CD4-positive, alpha-beta memory T cell (primary cell): ENCODE results near the gene ETV4. TPM values are rescaled to one million over a fixed set of nuclear protein-coding genes. Genes with fewer than 3 reads are reported as not detected.

ENCODE experiments used
- CTCF ChIA-PET: fragments of 350-600 bp; sonication (Branson Sonifier 250); formaldehyde crosslinking; loops from one replicate; lab custom pipeline; 2021; ENCODE audit warnings: inconsistent platforms; ENCODE audit not compliant: partially characterized antibody; lab: Charles Lee
- POLR2A ChIA-PET: fragments of 350-600 bp; sonication (Branson Sonifier 250); formaldehyde crosslinking; loops from one replicate; lab custom pipeline; 2021; ENCODE audit not compliant: partially characterized antibody; lab: Charles Lee
- DNase-seq, 5 donors: peaks; one replicate each; pipeline versions ENCODE4 v3.0.0 to v3.0.0-alpha.2; 2020 to 2022; ENCODE audit warnings: mixed read lengths in 1 of 5
- H3K27ac ChIP-seq: one replicate; pipeline ENCODE4 v1.7.0; 2013; ENCODE audit warnings: low read depth, low read length
- H3K27me3 ChIP-seq: 2 replicates; pipeline ENCODE4 v1.7.0; 2013; ENCODE audit warnings: mild to moderate bottlenecking, low read length, moderate library complexity; ENCODE audit not compliant: insufficient read depth
- H3K36me3 ChIP-seq: 2 replicates; pipeline ENCODE4 v1.7.0; 2013; ENCODE audit warnings: mild to moderate bottlenecking, low read length, moderate library complexity; ENCODE audit not compliant: insufficient read depth
- H3K4me1 ChIP-seq: 2 replicates; pipeline ENCODE4 v1.7.0; 2013; ENCODE audit warnings: mild to moderate bottlenecking, low read length, moderate library complexity; ENCODE audit not compliant: insufficient read depth
- H3K4me3 ChIP-seq, 2 donors: one replicate each; pipeline ENCODE4 v1.7.0; 2013; ENCODE audit warnings: low read length in 2 of 2, mild to moderate bottlenecking in 1 of 2
- H3K9me3 ChIP-seq, 2 donors: one replicate each; pipeline ENCODE4 v1.7.0; 2013; ENCODE audit warnings: low read length in 2 of 2, control low read depth in 1 of 2; ENCODE audit not compliant: control insufficient read depth in 1 of 2
- H3K27ac Mint-ChIP-seq, 7 donors: one replicate each; pipeline ENCODE4 v1.8.0; 2020 to 2021; ENCODE audit warnings: mixed read lengths in 7 of 7, mild to moderate bottlenecking in 6 of 7, inconsistent platforms in 3 of 7, moderate library complexity in 3 of 7
- H3K27me3 Mint-ChIP-seq, 2 donors: one replicate each; pipeline ENCODE4 v1.8.0; 2020 to 2021; ENCODE audit warnings: mixed read lengths in 2 of 2
- H3K36me3 Mint-ChIP-seq, 2 donors: one replicate each; pipeline ENCODE4 v1.8.0; 2020 to 2021; ENCODE audit warnings: mixed read lengths in 2 of 2, inconsistent platforms in 1 of 2, mild to moderate bottlenecking in 1 of 2
- H3K4me1 Mint-ChIP-seq, 4 donors: one replicate each; pipeline ENCODE4 v1.8.0; 2020 to 2021; ENCODE audit warnings: mixed read lengths in 4 of 4, mild to moderate bottlenecking in 1 of 4
- H3K4me3 Mint-ChIP-seq, 8 donors: one replicate each; pipeline ENCODE4 v1.8.0; 2020 to 2021; ENCODE audit warnings: mixed read lengths in 8 of 8, mild to moderate bottlenecking in 7 of 8, moderate library complexity in 6 of 8, inconsistent platforms in 3 of 8
- H3K9me3 Mint-ChIP-seq, 8 donors: one replicate each; pipeline ENCODE4 v1.8.0; 2020 to 2021; ENCODE audit warnings: mixed read lengths in 8 of 8, mild to moderate bottlenecking in 5 of 8, inconsistent platforms in 3 of 8, moderate library complexity in 1 of 8
- intact Hi-C: fragments of 100-400 bp; cut with micrococcal nuclease; formaldehyde crosslinking; loops from one replicate; pipeline ENCODE4 v1.15.1; 2023
- polyA plus RNA-seq, 2 donors: library from polyadenylated mRNA; unstranded; fragments of 300-500 nt; fragmentation: Illumina TruSeq; gene quantifications; one replicate each; pipeline ENCODE4 v1.2.3, GENCODE V29; 2021
- total RNA-seq, 2 experiments: library from RNA; stranded (reverse); gene quantifications; one replicate each; pipeline ENCODE4 v1.2.3, GENCODE V29; 2021

Gene ETV4
- total and polyA plus RNA-seq, 4 experiments from 2014 or later, result not detected

DNA sequence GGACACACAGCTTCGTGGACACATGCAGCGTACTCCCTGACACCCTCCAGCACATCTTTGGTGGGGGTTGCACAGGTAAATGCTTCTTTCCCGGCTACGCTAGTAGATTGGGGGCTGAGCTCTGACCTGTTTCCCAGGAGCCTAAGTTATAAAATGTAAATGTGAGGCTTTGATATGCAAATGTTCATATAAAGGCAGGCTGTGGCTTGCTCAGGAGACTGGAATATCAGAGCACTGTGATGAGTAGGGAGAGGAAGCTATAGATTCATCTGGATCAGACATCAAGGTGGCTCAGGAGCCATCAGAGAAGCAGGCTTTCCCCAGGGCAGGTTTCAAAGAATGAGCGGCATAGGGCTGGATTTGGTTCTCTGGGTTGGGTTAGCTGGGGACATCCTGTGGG, 3.4 kb upstream of the ETV4 start:
- Mint-ChIP-seq H3K4me3 (no peak overlapping the region), H3K27ac (no peak overlapping the region), H3K9me3 (no peaks in the 10 kb centered on the region), H3K4me1 (peaks cover 12 to 25% (median 20%) of the 10 kb centered on the region in 4 donors), H3K36me3 (peaks cover 0 to 3% of the 10 kb centered on the region in 2 donors), H3K27me3 (peaks cover 44 to 49% of the 10 kb centered on the region in 2 donors)
- H3K4me3 ChIP-seq, result no peak overlapping the region
- no peaks in the 10 kb centered on the region for H3K36me3 ChIP-seq
- DNase-seq, result no peak
- no peaks in the 10 kb centered on the region for H3K9me3 ChIP-seq
- no peak overlapping the region for H3K27ac ChIP-seq
- ChIA-PET CTCF (interaction anchor here (1.8 kb wide), 2 partner anchors 26 to 217 kb away, joined by 4 to 6 read pairs; no protein-coding TSS in a partner anchor), POLR2A (no interaction called here)
- intact Hi-C loops, result no loop called here
- peaks cover 29% of the 10 kb centered on the region for H3K27me3 ChIP-seq
- peaks cover 24% of the 10 kb centered on the region for H3K4me1 ChIP-seq

DNA sequence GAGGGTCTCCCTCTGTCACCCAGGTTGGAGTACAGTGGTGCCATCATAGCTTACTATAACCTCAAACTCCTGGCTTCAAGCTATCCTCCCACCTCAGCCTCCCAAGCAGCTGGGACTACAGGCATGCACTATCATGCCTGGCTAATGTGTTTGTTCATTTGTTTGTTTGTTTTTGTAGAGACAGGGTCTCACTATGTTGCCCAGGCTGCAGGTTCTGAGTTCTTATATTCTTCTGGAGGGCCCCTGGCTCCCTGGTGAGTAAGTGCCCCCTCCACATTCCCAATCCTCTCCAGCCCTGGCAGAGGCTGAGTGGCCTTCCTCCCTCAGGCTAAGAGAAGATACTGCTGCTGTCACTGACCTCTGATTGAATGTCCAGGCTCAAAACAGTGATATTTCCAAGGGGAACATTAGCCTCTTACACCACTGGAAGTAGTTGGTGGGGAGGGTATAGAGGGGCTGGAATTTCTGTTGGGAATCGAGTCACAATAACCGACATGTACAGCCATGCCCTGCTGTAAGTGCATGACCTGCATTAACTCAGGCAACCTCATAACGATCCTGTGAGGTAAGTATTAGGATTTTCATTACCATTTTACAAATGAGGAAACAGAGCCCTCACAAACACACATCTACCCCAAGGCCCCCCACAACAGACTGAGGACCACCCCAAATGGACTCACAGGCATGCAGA, 2.7 kb upstream of the ETV4 start:
- Histone ChIP-seq H3K36me3 (no peaks in the 10 kb centered on the region), H3K27me3 (peaks cover 31% of the 10 kb centered on the region), H3K27ac (no peak overlapping the region), H3K9me3 (no peaks in the 10 kb centered on the region), H3K4me1 (peaks cover 24% of the 10 kb centered on the region), H3K4me3 (no peak overlapping the region)
- H3K4me3 Mint-ChIP-seq, result peak overlapping the region in 1 of 8 donors; percentile 29
- intact Hi-C loops, result no loop called here
- peaks cover 12 to 26% (median 20%) of the 10 kb centered on the region in 4 donors for H3K4me1 Mint-ChIP-seq
- peaks cover 0 to 3% of the 10 kb centered on the region in 2 donors for H3K36me3 Mint-ChIP-seq
- peaks cover 46 to 51% of the 10 kb centered on the region in 2 donors for H3K27me3 Mint-ChIP-seq
- no peak for DNase-seq
- H3K9me3 Mint-ChIP-seq, result no peaks in the 10 kb centered on the region
- ChIA-PET POLR2A (interaction anchor here (2.0 kb wide), 1 partner anchor 150 kb away, joined by 5 read pairs; the partner anchor contains the start of gene ARL4D), CTCF (interaction anchor here (1.8 kb wide), 2 partner anchors 27 to 218 kb away, joined by 4 to 6 read pairs; no protein-coding TSS in a partner anchor)
- H3K27ac Mint-ChIP-seq, result no peak overlapping the region

DNA sequence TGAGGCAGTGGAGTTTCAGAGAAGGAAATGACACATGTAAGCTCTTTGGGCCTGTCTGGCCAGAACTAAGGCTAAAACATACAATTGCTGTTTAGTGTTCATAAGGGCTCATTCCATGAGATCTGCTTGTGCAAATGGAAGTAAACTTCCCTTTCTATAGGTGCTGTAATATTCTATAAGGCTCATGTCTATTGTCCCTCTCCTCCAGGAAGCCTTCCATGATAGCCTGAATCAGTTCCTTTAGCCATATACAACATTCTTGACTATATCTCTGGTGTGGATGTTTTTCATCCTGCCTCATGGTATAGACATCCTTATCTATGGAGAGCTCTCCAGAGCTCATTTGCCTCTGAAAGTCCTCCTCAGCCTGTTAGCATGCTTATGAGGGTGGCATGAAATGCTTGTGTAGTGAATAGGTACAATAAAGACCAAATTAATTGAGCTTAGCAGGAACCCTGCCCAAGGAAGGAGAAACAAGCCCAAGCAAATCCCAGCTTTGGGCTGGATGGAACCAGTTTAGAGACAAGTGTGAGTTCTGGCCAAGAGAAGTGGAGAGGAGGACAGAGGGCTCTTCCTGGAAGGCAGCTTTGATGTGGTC, 1.6 kb upstream of the ETV4 start:
- H3K27ac Mint-ChIP-seq, result peak overlapping the region in 1 of 7 donors; percentile 80
- Histone ChIP-seq H3K4me1 (peaks cover 24% of the 10 kb centered on the region), H3K27me3 (peaks cover 31% of the 10 kb centered on the region), H3K36me3 (no peaks in the 10 kb centered on the region), H3K9me3 (no peaks in the 10 kb centered on the region), H3K4me3 (no peak overlapping the region), H3K27ac (no peak overlapping the region)
- peaks cover 42 to 51% of the 10 kb centered on the region in 2 donors for H3K27me3 Mint-ChIP-seq
- POLR2A ChIA-PET, result interaction anchor here (1.0 to 2.0 kb wide), 3 partner anchors 64 to 159 kb away, joined by 4 to 5 read pairs (median 5); partner anchors contain the start of genes ARL4D and DHX8
- H3K4me1 Mint-ChIP-seq, result peaks cover 12 to 26% (median 20%) of the 10 kb centered on the region in 4 donors
- H3K9me3 Mint-ChIP-seq, result no peaks in the 10 kb centered on the region
- CTCF ChIA-PET, result interaction anchor here (0.7 to 1.8 kb wide), 2 partner anchors 219 to 220 kb away, joined by 3 to 6 read pairs; no protein-coding TSS in a partner anchor
- peaks cover 0 to 3% of the 10 kb centered on the region in 2 donors for H3K36me3 Mint-ChIP-seq
- no peak for DNase-seq
- intact Hi-C loops, result no loop called here
- peak overlapping the region in 5 of 8 donors; percentile 34 to 91 (median 82) for H3K4me3 Mint-ChIP-seq

DNA sequence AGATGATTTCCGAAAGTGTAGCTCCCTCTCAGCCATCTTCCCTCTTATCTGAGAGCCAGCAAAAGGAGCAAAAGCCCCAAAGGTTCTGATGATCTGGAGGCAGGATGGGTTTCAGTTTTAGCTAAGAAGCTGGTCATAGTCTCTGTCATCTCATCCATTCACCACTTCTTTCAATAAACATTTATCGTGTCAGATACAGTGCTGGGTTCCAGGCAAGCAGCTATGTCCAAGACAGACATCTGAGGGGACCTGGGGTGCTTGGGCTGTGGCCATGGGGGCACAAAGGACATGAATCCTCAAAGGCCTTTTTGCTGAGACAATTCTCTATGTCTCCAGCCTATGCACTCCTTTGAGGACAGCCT, 1.0 kb upstream of the ETV4 start:
- intact Hi-C loops, result no loop called here
- H3K9me3 ChIP-seq, result no peaks in the 10 kb centered on the region
- Mint-ChIP-seq H3K9me3 (no peaks in the 10 kb centered on the region), H3K4me1 (peaks cover 12 to 26% (median 20%) of the 10 kb centered on the region in 4 donors), H3K36me3 (peaks cover 0 to 3% of the 10 kb centered on the region in 2 donors), H3K27ac (peak overlapping the region in 2 of 7 donors; percentile 53 to 80), H3K27me3 (peaks cover 42 to 54% of the 10 kb centered on the region in 2 donors), H3K4me3 (peak overlapping the region; percentile 82 to 91 (median 87))
- peaks cover 24% of the 10 kb centered on the region for H3K4me1 ChIP-seq
- no peak overlapping the region for H3K4me3 ChIP-seq
- no peaks in the 10 kb centered on the region for H3K36me3 ChIP-seq
- POLR2A ChIA-PET, result interaction anchor here (1.0 to 2.0 kb wide), 5 partner anchors 12 to 186 kb away, joined by 3 to 5 read pairs (median 4); partner anchors contain the start of genes ARL4D and DHX8
- peaks cover 31% of the 10 kb centered on the region for H3K27me3 ChIP-seq
- CTCF ChIA-PET, result interaction anchor here (0.7 to 1.4 kb wide), 2 partner anchors 63 to 220 kb away, joined by 3 read pairs; partner anchors contain the start of gene DHX8
- no peak overlapping the region for H3K27ac ChIP-seq
- no peak for DNase-seq

DNA sequence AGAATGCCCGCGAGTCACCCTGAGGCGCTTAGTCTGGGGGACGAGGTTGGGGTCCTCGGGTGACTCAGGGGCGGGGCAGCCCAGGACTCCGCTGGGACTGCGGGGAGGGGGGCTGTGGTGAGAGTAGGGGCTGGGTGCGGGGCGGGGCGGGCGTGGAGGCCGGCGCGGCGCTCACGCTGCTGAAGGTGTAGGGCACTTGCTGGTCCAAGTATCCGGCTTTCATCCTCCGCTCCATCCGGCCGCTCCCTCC, 832 bp downstream of the ETV4 start:
- Histone ChIP-seq H3K36me3 (no peaks in the 10 kb centered on the region), H3K27me3 (peaks cover 31% of the 10 kb centered on the region), H3K4me1 (peaks cover 24% of the 10 kb centered on the region), H3K27ac (no peak overlapping the region), H3K4me3 (peak overlapping the region in 1 of 2 donors; percentile 43), H3K9me3 (no peaks in the 10 kb centered on the region)
- peaks cover 12 to 26% (median 20%) of the 10 kb centered on the region in 4 donors for H3K4me1 Mint-ChIP-seq
- H3K9me3 Mint-ChIP-seq, result no peaks in the 10 kb centered on the region
- ChIA-PET CTCF (no interaction called here), POLR2A (interaction anchor here (1.0 kb wide), 1 partner anchor 9 kb away, joined by 4 read pairs; no protein-coding TSS in a partner anchor)
- peak in 4 of 5 donors; percentile 8 to 43 (median 24) for DNase-seq
- H3K27me3 Mint-ChIP-seq, result peaks cover 37 to 47% of the 10 kb centered on the region in 2 donors
- no peaks in the 10 kb centered on the region for H3K36me3 Mint-ChIP-seq
- intact Hi-C loops, result no loop called here
- H3K4me3 Mint-ChIP-seq, result peak overlapping the region; percentile 65 to 90 (median 82)
- H3K27ac Mint-ChIP-seq, result peak overlapping the region in 2 of 7 donors; percentile 72 to 75

DNA sequence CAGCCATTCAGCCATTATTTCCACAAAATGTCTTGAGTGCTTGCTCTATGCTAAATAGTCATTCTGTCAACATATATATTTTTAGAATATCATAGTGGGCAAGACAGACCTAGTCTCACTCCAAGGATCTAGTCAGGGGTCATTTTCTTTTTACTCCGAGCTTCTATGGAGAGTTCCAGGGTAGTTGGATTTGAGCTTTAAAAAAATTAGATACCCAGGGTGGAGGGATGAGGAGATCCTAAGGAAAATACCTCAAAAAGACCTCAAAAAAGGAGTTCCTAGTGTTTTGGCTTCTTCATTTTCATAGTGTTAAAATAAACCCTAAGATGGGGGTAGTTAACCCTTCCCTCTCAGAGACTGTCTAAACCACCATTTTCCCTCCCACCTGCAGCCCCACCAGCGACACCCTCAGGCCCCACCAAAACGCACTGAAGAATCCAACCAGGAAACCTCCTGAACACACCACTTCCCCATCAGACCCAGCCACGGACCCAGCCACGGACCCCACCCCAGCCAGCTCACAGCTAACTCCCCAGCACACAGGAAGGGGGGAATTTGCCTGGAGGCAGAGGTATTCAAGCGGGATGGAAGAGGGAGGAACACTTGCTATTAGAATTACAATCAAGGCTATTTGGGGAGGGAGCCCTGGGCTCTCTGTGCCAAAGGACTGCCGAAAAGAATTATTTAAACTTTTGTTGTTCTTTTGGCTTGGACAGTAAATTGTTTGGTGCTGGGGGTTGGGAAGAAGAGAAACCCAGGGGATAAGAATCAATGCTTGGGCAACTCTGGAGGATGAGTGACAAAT, 2.2 kb downstream of the ETV4 start:
- no peaks in the 10 kb centered on the region for H3K9me3 ChIP-seq
- no peaks in the 10 kb centered on the region for H3K36me3 Mint-ChIP-seq
- H3K4me3 ChIP-seq, result no peak overlapping the region
- H3K27me3 ChIP-seq, result peaks cover 31% of the 10 kb centered on the region
- no peaks in the 10 kb centered on the region for H3K36me3 ChIP-seq
- intact Hi-C loops, result no loop called here
- H3K27me3 Mint-ChIP-seq, result peaks cover 30 to 41% of the 10 kb centered on the region in 2 donors
- H3K27ac ChIP-seq, result no peak overlapping the region
- no peak for DNase-seq
- no peaks in the 10 kb centered on the region for H3K9me3 Mint-ChIP-seq
- ChIA-PET POLR2A (no interaction called here), CTCF (no interaction called here)
- peak overlapping the region in 3 of 8 donors; percentile 41 to 80 (median 49) for H3K4me3 Mint-ChIP-seq
- H3K4me1 Mint-ChIP-seq, result peaks cover 12 to 26% (median 20%) of the 10 kb centered on the region in 4 donors
- H3K4me1 ChIP-seq, result peaks cover 24% of the 10 kb centered on the region
- peak overlapping the region in 2 of 7 donors; percentile 18 to 72 for H3K27ac Mint-ChIP-seq
